Left ventricle myocardium superior (tissue), 1 donor: ENCODE results near the gene ATG5. TPM values are rescaled to one million over a fixed set of nuclear protein-coding genes. Genes with fewer than 3 reads are reported as not detected.
"Not testable (repeated sequence)": the region's sequence is repeated elsewhere in the genome, so short reads cannot be mapped to it uniquely, and the experiment has no call there.

Experiments
- ATAC-seq: fragments of 200-7000 bp; cut with Tn5 transposase; one replicate; pipeline ENCODE4 v1.9.1; 2020; ENCODE audit warnings: mild to moderate bottlenecking, moderate library complexity
- DNase-seq: peaks from one replicate; pipeline ENCODE4 v3.0.0-alpha.2; 2020
- intact Hi-C: fragments of 100-400 bp; cut with micrococcal nuclease; formaldehyde crosslinking; loops from one replicate; pipeline ENCODE4 v1.11.0; 2022
- total RNA-seq: library from RNA; stranded (reverse); fragmentation: NEBNext Ultra II Directional; extraction: Animal tissue kit (Norgen Biotek cat#: 25700); gene quantifications from one replicate; pipeline ENCODE4 v1.2.1, GENCODE V29; 2021
- donor health status: DM: no; HTN: yes; CAD: no; lungs with severe emphysema.

ATG5 gene
- total RNA-seq, 1 donor from 2014 or later: 16.6 TPM

GRCh38 chr6:106243261-106243660 lies 82.3 kb downstream of the ATG5 start:
- intact Hi-C loops: no loop called here
- ATAC-seq: no peak
- DNase-seq: no peak

- ATAC-seq (no peak), DNase-seq (no peak)
- intact Hi-C loops: no loop called here
These were observed 84.1 kb downstream of the ATG5 start for GRCh38 chr6:106241498-106241897.

GRCh38 chr6:106237286-106237685 lies 88.3 kb downstream of the ATG5 start:
- no peak for DNase-seq
- no peak for ATAC-seq
- intact Hi-C loops: no loop called here

GRCh38 chr6:106229876-106230445 lies 95.6 kb downstream of the ATG5 start:
- ATAC-seq, intact Hi-C loops, DNase-seq: not testable (repeated sequence)

DNA sequence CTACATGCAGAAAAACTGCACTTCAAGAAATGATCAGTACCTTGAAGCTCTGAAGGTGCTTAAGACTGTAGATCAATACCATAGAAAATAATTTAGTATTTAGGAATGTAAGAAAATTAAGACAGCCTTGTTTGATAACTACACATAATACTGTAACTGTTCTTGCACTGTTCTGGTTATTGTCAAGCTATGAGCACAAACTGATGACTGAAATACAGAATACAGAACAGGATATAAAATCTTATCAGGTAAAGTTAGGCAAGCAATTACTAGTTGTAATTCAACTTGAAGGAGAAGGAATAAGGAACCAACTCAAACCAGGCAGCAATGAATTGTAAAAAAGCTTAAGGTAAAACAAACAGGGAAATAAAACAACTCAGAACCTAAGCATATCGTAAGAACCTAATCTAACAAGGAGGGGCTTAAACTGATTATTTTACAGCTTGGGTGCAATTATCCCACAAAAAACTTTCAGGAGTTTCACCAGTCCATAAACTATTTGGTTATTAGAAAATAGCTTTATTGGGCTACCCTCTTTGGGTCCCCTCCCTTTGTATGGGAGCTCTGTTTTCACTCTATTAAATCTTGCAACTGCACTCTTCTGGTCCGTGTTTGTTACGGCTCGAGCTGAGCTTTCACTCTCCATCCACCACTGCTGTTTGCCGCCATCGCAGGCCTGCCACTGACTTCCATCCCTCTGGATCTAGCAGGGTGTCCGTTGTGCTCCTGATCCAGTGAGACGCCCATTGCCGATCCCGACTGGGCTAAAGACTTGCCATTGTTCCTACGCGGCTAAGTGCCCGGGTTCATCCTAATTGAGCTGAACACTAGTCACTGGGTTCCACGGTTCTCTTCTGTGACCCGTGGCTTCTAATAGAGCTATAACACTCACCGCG lies 97.7 kb downstream of the ATG5 start:
- DNase-seq (no peak), ATAC-seq (no peak)
- intact Hi-C loops: no loop called here

GRCh38 chr6:106226676-106227075 lies 98.9 kb downstream of the ATG5 start:
- ATAC-seq: no peak
- intact Hi-C loops: no loop called here
- DNase-seq: no peak

- intact Hi-C loops: no loop called here
- no peak for ATAC-seq
- DNase-seq: no peak
These were observed 100.0 kb downstream of the ATG5 start for GRCh38 chr6:106225581-106225980.

DNA sequence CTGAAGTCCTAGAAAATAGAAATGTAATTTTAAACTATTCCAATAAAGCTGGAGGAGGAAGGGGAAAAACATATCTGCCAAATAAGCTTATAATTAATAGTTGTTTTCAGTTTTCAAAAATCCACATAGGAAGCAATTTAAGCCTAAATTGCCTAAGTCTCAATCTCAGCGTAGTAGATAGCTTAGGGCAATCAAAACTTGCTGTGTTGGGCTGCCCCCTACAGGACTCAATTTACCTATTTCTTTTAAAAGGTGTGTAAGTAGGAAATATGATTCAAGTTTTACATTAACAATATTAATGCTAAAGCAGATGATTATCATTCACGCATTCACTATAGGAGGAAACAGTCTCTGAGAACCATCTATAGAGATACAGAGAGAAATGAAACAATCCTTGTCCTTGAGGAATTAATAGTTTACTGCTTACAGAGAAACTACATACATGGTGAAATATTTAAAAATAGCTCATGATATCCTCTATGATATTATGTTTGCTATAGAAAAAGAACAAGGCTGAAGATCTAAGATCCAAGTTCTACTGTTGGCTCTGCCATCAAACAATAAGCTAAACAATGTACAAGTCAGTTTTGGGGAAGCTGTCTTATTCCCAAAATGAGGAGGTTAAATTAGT lies 102.1 kb downstream of the ATG5 start:
- ATAC-seq (peak; percentile 56), DNase-seq (no peak)
- intact Hi-C loops: loop anchor here (5.0 kb wide), 1 partner anchor 791 kb away; no protein-coding TSS in a partner anchor

- no peak for DNase-seq
- intact Hi-C loops: loop anchor here (5.0 kb wide), 1 partner anchor 788 kb away; no protein-coding TSS in a partner anchor
- ATAC-seq: no peak
These were observed 105.1 kb downstream of the ATG5 start for GRCh38 chr6:106220485-106220884.

GRCh38 chr6:106216527-106216926 lies 109.0 kb downstream of the ATG5 start:
- intact Hi-C loops: loop anchor here (10.0 kb wide), 1 partner anchor 732 kb away; no protein-coding TSS in a partner anchor
- no peak for DNase-seq
- ATAC-seq: no peak

DNA sequence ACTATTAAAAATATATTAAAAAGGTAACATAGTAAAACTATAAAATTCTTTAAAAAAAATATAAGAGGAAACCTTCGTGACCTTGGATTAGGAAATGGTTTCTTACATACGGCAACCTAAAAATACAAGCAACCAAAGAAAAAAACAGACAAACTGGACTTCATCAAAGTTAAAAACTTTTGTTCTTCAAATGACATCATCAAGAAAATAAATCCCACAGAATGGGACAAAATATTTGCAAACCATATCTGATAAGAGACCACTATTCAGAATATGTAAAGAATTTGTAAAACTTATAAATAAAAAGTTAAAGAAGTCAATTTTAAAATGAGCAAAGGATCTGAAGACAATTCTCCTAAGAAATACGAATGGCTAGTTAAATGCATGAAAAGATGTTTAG lies 110.0 kb downstream of the ATG5 start:
- intact Hi-C loops: loop anchor here (10.0 kb wide), 1 partner anchor 731 kb away; no protein-coding TSS in a partner anchor
- ATAC-seq (no peak), DNase-seq (no peak)

- DNase-seq: no peak
- ATAC-seq: no peak
- intact Hi-C loops: loop anchor here (10.0 kb wide), 1 partner anchor 730 kb away; no protein-coding TSS in a partner anchor
These were observed 111.0 kb downstream of the ATG5 start for GRCh38 chr6:106214531-106214930.

DNA sequence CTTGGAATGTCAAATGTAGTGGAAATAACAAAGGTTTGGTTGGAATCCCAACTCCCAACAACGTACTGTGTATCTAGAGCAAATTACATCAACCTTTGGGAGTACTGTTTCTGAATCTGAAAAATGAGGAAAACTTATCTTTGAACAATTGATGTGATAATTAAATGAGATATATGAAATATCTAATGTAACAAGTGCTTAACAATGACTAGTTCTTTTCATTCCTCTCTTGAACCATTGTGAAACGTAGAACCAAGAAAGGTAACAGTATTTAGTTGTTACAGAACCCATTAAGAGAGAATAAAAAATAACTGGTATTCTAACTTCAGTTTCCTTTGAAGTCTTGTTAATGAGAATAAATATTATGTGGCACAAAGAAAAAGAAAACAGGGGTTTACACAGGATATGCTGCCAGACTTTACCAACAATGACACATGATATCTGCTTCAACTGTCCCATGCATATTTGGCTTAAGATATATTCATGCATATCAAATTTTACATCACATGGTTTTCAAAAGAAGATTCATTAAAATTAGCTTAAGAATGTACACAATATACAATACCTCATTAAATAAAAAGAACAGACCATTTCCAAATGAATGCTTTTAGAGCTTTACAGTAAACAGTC lies 111.8 kb downstream of the ATG5 start:
- ATAC-seq (no peak), DNase-seq (no peak)
- intact Hi-C loops: loop anchor here (10.0 kb wide), 1 partner anchor 729 kb away; no protein-coding TSS in a partner anchor

GRCh38 chr6:106212576-106212975 lies 113.0 kb downstream of the ATG5 start:
- ATAC-seq (no peak), DNase-seq (no peak)
- intact Hi-C loops: loop anchor here (10.0 kb wide), 1 partner anchor 728 kb away; no protein-coding TSS in a partner anchor

DNA sequence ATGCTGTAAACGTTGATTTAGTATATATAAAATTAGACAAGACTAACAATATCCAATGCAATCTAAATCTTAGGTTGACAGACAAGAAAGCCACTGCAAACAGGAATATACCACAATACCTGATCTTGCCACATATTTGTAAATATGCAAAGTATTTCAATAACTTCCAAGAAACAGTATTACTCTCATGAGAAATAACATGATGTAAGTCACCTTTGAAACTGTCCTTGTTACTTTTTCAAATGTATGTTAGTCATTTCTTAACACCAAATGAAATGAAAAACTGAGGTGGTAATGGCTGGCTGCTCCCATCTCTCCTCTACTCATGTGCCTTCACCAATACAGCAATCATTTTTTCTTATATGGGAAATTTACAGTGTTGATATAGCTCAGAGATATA lies 118.7 kb downstream of the ATG5 start:
- ATAC-seq: no peak
- intact Hi-C loops: no loop called here
- DNase-seq: no peak

DNA sequence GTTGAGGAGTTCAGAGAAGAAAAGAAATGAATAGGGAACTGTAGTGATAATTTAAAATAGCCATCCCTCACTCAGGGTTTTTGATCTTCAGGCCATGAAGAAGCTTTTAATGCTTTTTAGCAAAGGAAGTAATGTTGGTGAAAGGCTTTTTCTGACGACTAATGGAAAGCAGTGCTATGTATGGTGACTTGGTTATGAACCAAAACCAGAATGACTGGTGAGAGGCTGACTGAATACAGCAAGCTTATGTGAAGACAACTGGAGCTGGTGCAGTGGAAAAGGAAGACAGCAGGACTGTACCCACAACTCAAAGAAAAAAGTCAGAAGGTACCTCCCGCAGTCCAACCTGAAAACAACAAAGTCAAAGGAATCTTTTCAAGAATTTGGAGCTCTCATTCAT lies 120.6 kb downstream of the ATG5 start:
- ATAC-seq (no peak), DNase-seq (no peak)

DNA sequence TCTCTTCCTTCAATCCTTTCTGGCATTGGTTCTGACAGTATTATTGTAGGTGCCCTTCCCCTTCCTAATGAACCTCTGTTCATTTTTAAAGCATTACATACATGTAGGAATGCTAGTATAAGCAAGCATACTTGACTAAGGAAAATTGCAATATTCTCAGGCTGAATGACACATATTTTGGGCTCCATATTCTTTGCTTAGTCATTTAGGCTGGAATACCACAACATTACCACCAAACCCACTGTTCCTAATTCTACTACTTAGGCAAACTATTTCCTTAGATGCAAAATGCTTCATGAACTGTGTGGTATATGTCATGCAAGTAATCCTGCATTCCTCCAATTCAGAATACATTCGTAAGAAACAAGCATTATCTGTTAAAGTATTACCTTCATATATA lies 125.6 kb downstream of the ATG5 start:
- intact Hi-C loops: no loop called here
- no peak for ATAC-seq
- no peak for DNase-seq

More for the DNA sequence above, 120.6 kb downstream of the ATG5 start:
- intact Hi-C loops: no loop called here

- ATAC-seq: no peak
- no peak for DNase-seq
- intact Hi-C loops: no loop called here
These were observed 126.2 kb downstream of the ATG5 start for GRCh38 chr6:106199331-106199730.

DNA sequence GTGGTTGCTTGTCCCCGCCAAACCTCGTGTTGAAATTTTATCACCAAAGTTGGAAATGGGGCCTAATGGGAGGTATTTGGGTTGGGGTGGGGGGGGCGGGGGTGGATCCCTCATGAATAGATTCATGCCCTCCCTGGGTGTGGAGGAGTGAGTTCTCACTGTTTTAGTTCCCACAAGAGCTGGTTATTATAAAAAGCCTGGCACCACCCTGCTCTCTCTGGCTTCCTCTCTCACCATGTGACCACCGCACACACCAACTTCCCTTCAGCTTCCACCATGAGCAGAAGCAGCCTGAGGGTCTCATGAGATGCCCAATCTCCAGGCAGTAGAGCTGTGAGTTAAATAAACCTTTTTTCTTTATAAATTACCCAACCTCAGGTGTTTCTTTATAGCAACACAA lies 128.1 kb downstream of the ATG5 start:
- DNase-seq: no peak
- peak; percentile 14 for ATAC-seq
- intact Hi-C loops: no loop called here
